H1 (cell line): ENCODE data around the gene PRAME. TPM values are rescaled to one million over a fixed set of nuclear protein-coding genes. Genes with fewer than 3 reads are reported as not detected.

Experiments used
- ATF2 ChIP-seq: IDR thresholded peaks from 2 replicates; pipeline ENCODE4 v1.6.1; 2012; ENCODE audit warnings: low read length, inconsistent platforms
- SAP30 ChIP-seq: fragments of 300-600 bp; sonication (generic); IDR thresholded peaks from 2 replicates; pipeline ENCODE4 v1.7.1; 2012; ENCODE audit warnings: low read length, moderate library complexity, mild to moderate bottlenecking, inconsistent platforms; ENCODE audit not compliant: insufficient read depth, insufficient replicate concordance
- polyA plus RNA-seq, 7 experiments: library from polyadenylated mRNA; depleted of rRNA in 3 of 7; stranded (reverse) in 5 of 7; unstranded in 2 of 7; fragments of >200 nt in 5 of 7; fragments of 200-250 nt in 2 of 7; gene quantifications; 1 replicate in 5 of 7; 2 replicates in 1 of 7; 4 replicates in 1 of 7; pipeline versions ENCODE4 v1.2.1 to v1.2.3, GENCODE V29; 2011 to 2013; ENCODE audit warnings: missing spikeins in 2 of 7, mixed read lengths in 2 of 7
- total RNA-seq: library from RNA; stranded (reverse); fragmentation: NEBNext Ultra II Directional; extraction: Animal tissue kit (Norgen Biotek cat#: 25700); gene quantifications from 2 replicates; pipeline ENCODE4 v1.2.1, GENCODE V29; 2021

The PRAME gene
- total and polyA plus RNA-seq, 2 of the 8 experiments (the other 6 are each of a cell fraction or from before 2014, with no cell fraction given), result 0.15 to 1.1 TPM

- TF ChIP-seq ATF2, result no peak
- TF ChIP-seq SAP30, result no peak
These were observed 12.8 kb upstream of the PRAME start (continued) for GRCh38 chr22:22571862-22572261.
